Nephron (organoid): ENCODE data around the gene ABCC6.

Source experiments
- H3K27ac Mint-ChIP-seq, 3 experiments: 2 replicates each; pipeline ENCODE4 v1.8.0; 2020; ENCODE audit warnings: mixed read lengths in 3 of 3, mild to moderate bottlenecking in 2 of 3, moderate library complexity in 1 of 3
- H3K27me3 Mint-ChIP-seq: 2 replicates; pipeline ENCODE4 v1.8.0; 2021; ENCODE audit warnings: low read depth, mild to moderate bottlenecking, moderate library complexity, mixed read lengths
- H3K36me3 Mint-ChIP-seq: 2 replicates; pipeline ENCODE4 v1.8.0; 2020; ENCODE audit warnings: low read depth, mixed read lengths
- H3K4me1 Mint-ChIP-seq: 2 replicates; pipeline ENCODE4 v1.8.0; 2020; ENCODE audit warnings: mixed read lengths
- H3K4me3 Mint-ChIP-seq, 3 experiments: 2 replicates each; pipeline ENCODE4 v1.8.0; 2020; ENCODE audit warnings: mild to moderate bottlenecking in 3 of 3, mixed read lengths in 3 of 3, moderate library complexity in 2 of 3
- H3K9me3 Mint-ChIP-seq: 2 replicates; pipeline ENCODE4 v1.8.0; 2020; ENCODE audit warnings: mixed read lengths
- TF ChIP-seq, protein P1 (sequence below), 3 experiments: fragments of 200-600 bp; sonication (generic); IDR thresholded peaks; one replicate each; pipeline ENCODE4 v1.5.0; 2021; ENCODE audit warnings: antibody characterized with exemption in 3 of 3; ENCODE audit not compliant: unreplicated experiment in 3 of 3

The ABCC6 gene

DNA sequence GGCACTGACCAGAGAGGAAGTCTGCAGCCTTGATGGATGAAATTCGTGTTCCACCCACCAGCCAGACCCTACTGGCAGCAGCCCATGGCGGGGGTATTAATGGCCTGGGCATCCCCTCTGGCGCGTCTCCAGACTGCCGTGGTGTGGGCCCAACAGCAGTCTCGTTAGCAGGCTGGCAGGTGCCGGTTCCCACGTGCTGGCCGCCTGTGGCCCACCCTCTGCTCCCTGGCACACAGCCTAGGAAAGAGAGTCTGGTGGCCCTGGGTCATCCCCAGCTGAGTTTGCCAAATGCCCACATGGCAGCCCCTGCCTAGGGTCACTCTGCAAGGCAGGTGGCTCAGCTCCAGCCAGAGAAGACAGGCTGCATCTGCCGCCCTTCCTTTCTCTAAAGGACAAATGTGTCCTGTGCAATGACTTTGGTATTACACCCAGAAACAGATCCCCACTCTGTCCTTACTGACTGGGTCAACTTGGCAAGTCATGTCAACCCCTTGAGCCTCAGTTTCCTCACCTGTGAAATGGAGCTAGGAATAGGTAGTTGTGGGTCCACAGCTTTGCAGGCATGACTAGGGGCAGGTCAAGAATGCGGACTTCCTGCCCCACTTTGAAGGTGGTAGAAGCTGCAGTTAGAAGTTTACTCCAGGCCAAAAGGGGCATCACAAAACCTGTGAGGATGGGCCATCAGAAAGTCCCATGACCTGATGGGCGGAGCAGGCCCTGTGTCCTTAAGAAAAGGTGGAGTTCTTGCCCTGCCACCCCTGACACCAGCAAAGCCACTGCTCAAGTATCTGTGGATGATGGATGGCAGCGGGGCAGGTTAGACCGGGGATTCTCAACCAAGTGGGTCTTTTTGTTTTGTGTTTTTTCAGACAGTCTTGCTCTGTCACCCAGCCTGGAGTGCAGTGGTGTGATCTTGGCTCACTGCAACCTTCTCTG lies 76.6 kb downstream of the ABCC6 start:
- no peak overlapping the region for H3K4me3 Mint-ChIP-seq
- H3K36me3 Mint-ChIP-seq = peaks cover 19% of the 10 kb centered on the region
- no peaks in the 10 kb centered on the region for H3K9me3 Mint-ChIP-seq
- TF ChIP-seq, protein P1, sequence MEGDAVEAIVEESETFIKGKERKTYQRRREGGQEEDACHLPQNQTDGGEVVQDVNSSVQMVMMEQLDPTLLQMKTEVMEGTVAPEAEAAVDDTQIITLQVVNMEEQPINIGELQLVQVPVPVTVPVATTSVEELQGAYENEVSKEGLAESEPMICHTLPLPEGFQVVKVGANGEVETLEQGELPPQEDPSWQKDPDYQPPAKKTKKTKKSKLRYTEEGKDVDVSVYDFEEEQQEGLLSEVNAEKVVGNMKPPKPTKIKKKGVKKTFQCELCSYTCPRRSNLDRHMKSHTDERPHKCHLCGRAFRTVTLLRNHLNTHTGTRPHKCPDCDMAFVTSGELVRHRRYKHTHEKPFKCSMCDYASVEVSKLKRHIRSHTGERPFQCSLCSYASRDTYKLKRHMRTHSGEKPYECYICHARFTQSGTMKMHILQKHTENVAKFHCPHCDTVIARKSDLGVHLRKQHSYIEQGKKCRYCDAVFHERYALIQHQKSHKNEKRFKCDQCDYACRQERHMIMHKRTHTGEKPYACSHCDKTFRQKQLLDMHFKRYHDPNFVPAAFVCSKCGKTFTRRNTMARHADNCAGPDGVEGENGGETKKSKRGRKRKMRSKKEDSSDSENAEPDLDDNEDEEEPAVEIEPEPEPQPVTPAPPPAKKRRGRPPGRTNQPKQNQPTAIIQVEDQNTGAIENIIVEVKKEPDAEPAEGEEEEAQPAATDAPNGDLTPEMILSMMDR (IDR thresholded peaks at IDR 0.05; ENCODE audit: unreplicated experiment in 3 of 3) = no peak
- H3K27me3 Mint-ChIP-seq = no peaks in the 10 kb centered on the region
- H3K27ac Mint-ChIP-seq = no peak overlapping the region
- peaks cover 8% of the 10 kb centered on the region for H3K4me1 Mint-ChIP-seq

DNA sequence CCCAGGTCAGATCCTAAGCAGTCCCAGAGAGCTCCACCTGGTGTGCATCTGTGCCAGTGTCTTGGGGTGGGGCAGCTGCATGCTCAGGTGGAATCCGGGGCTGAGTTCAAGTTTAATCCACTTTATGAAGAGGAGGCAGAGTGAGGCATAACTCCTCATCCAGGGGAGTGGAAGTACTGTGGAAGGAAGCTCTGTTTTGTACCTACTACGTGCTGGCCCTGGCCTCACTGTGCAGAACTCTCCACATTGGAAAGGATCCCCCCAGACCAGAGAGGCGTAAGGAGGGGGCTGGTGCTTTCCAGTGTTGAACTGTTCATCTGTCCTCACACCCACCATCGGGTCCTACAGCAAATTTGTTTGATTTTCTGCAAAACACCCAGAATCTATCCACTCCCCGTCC lies 78.0 kb downstream of the ABCC6 start:
- TF ChIP-seq, protein P1 (IDR thresholded peaks at IDR 0.05; ENCODE audit: unreplicated experiment in 3 of 3) = no peak
- Mint-ChIP-seq H3K36me3 (peaks cover 31% of the 10 kb centered on the region), H3K4me1 (peaks cover 9% of the 10 kb centered on the region), H3K9me3 (no peaks in the 10 kb centered on the region), H3K4me3 (no peak overlapping the region), H3K27me3 (no peaks in the 10 kb centered on the region), H3K27ac (no peak overlapping the region)

DNA sequence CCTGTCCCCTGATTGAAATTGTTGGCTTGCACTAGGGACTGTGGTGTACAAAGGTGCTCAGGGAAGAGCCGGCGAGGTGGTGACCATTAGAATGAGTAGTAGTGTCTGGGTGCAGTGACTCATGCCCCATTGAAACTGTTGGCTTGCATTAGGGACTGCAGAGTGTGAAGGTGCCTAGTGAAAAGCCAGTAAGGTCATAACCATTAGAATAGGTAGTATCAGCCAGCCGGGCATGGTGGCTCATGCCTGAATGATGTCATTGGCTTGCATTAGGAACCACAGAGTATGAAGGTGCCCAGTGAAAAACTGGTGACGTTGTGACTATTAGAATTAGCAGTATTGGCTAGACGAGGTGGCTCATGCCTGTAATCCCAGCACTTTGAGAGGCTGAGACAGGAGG lies 78.9 kb downstream of the ABCC6 start:
- Mint-ChIP-seq H3K4me1 (peaks cover 5% of the 10 kb centered on the region), H3K27me3 (no peaks in the 10 kb centered on the region), H3K36me3 (peaks cover 39% of the 10 kb centered on the region), H3K4me3 (no peak overlapping the region), H3K27ac (no peak overlapping the region), H3K9me3 (no peaks in the 10 kb centered on the region)
- TF ChIP-seq, protein P1 (IDR thresholded peaks at IDR 0.05; ENCODE audit: unreplicated experiment in 3 of 3) = no peak

DNA sequence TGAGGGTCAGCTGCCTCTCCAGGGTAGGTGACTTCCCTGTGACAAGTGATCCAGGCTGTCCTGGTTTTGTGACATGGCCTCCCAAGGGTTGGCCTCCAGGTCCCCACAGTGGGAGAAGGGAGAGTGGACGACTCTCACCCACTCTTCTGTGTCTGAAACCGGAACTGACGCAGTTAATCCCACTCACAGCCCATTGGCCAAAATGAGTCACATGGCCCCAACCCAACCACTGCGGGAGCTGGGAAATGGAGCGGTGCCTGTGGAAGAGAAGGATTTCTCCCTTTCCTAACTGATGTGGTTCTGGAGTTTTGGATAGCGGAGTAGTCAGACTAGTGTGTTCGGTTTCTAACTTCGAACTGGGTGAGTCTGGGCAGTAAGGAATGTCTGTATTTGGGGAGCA lies 79.4 kb downstream of the ABCC6 start:
- H3K4me1 Mint-ChIP-seq = peaks cover 5% of the 10 kb centered on the region
- no peaks in the 10 kb centered on the region for H3K27me3 Mint-ChIP-seq
- H3K4me3 Mint-ChIP-seq = no peak overlapping the region
- H3K9me3 Mint-ChIP-seq = no peaks in the 10 kb centered on the region
- peaks cover 42% of the 10 kb centered on the region for H3K36me3 Mint-ChIP-seq
- no peak overlapping the region for H3K27ac Mint-ChIP-seq
- TF ChIP-seq, protein P1 (IDR thresholded peaks at IDR 0.05; ENCODE audit: unreplicated experiment in 3 of 3) = no peak

DNA sequence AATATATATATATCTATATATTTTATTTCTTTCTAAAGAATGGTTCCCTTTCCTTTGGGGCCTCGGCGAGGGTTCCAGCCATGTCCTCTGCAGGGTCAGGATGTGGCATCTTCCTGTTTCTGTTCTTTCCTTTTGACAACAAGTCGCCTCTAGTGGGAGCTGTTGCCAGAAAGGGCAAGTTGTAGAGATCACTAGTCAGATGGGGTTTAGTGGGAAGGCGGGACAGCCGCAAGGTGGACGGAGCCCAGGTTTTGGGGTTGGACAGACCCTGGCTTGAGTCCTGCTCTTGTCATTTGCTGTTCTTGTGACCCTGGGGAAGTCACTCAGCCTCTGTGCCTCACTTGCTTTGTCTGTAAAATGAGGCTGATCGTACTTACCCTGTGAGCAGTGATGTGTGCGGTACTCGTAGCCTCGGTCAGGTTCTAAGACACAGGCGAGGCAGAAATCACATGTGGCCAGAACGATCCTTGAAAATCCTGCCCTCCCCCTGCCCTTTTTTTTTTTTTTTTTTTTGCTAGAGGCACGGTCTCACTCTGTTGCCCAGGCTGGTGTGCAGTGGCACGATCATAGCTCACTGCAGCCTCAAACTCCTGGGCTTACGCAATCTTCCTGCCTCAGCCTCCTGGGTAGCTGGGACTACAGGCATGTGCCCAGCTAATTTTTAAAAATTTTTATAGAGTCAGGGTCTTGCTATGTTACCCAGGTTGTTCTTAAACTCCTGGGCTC lies 80.1 kb downstream of the ABCC6 start:
- Mint-ChIP-seq H3K27ac (no peak overlapping the region), H3K4me1 (peaks cover 5% of the 10 kb centered on the region), H3K27me3 (no peaks in the 10 kb centered on the region), H3K4me3 (no peak overlapping the region), H3K9me3 (no peaks in the 10 kb centered on the region), H3K36me3 (peaks cover 46% of the 10 kb centered on the region)
- TF ChIP-seq, protein P1 (IDR thresholded peaks at IDR 0.05; ENCODE audit: unreplicated experiment in 3 of 3) = no peak
